Stomach (tissue), 4 donors: Measurements from ENCODE around the gene PTGES.

Source experiments
- POLR2AphosphoS5 ChIP-seq, 3 donors: sonication (generic); formaldehyde crosslinking; IDR thresholded peaks; one replicate each; pipeline ENCODE4 v1.6.1; 2016; ENCODE audit warnings: antibody characterized with exemption in 3 of 3
- TF ChIP-seq, protein P1 (sequence below), 7 experiments: fragments of 450-650 bp in 4 of 7; fragments of 200-600 bp in 3 of 7; sonication (generic) in 3 of 7; IDR thresholded peaks; one replicate each; pipeline ENCODE4 v1.5.1; 2016 to 2019; ENCODE audit warnings: antibody characterized with exemption in 7 of 7, control low read depth in 2 of 7, mild to moderate bottlenecking in 1 of 7

- TF ChIP-seq, protein P1, sequence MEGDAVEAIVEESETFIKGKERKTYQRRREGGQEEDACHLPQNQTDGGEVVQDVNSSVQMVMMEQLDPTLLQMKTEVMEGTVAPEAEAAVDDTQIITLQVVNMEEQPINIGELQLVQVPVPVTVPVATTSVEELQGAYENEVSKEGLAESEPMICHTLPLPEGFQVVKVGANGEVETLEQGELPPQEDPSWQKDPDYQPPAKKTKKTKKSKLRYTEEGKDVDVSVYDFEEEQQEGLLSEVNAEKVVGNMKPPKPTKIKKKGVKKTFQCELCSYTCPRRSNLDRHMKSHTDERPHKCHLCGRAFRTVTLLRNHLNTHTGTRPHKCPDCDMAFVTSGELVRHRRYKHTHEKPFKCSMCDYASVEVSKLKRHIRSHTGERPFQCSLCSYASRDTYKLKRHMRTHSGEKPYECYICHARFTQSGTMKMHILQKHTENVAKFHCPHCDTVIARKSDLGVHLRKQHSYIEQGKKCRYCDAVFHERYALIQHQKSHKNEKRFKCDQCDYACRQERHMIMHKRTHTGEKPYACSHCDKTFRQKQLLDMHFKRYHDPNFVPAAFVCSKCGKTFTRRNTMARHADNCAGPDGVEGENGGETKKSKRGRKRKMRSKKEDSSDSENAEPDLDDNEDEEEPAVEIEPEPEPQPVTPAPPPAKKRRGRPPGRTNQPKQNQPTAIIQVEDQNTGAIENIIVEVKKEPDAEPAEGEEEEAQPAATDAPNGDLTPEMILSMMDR (IDR thresholded peaks at IDR 0.05), result no peak
- TF ChIP-seq POLR2AphosphoS5 (IDR thresholded peaks at IDR 0.05), result no peak
These were observed 41.7 kb upstream of the PTGES start for GRCh38 chr9:129794549-129794948.
